Islet of Langerhans (tissue), 1 donor: ENCODE results near the gene BIRC7.

Experiments used
- FAIRE-seq: peaks from one replicate; lab custom pipeline; 2011; peaks lifted over from hg19 to GRCh38; lab: Jason Lieb, UNC

The BIRC7 gene

DNA sequence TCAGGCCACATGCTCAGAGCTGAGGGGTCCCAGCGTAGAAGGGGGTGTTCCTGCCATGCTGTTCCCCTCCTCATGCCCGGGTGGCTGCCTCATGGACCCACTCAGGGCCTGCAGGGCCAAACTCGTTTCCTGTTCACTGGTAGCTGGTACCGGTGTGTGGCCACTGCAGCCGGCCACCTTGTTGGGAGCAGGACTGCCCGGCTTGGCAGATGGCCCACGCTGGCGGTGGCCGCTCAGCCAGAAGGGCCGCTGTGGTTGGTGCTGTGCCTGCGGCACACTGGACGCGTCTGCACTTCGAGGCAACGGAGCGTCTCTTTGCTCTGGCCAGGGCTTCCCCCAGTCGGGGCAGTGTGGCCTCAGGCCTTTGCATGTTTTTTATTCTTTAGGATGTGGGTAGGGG lies 47.2 kb downstream of the BIRC7 start:
- FAIRE-seq, result no peak

DNA sequence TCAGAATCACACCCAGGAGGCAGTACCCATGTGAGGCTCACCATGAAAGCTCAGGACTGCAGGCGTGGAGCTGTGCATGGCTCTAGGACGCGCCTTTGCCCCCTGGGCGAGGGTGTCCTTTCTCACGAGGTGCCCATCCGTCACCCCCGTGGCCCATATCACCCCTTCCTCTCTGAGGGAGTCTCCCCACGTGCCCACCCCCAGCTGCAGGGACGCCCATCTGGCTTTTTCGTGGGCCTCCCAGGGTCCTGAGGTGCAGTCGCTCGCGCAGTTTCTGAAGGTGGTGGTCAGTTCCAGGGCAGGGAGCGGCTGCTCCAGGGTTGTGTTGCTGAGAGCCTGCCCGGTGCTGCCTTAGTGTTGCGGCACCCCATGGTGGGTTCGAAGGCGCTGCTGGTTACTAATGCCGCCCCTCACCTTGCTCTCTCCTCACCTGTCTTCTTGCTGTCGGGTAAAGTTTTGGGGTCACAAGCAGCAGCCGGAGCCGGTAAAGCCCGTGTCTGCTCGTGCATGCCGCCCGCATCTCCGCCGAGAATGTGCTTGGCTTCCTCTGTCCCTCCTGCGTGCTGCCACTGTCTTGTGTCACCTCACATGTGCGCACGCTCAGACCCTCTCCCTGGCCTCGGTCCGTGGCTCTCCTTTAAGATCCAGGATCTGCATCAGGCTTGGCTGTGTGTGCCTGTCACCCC lies 47.8 kb downstream of the BIRC7 start:
- no peak for FAIRE-seq

DNA sequence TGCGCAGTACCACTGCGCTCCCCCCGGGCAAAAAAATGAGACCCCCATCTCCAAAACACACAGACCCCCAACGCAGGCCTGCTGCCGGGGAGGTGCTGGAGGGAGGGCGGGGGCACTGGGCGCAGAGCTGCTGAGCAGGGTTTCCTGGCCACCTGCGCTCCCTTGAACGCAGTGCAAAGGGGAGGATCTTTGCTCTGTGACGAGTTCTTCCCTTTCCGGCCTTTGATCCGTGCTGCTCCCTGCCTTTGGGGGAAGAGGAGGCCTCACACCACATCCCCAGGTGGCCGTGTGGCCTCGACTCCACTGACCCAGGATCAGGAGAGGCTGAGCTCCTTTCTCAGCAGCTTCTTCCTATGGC lies 48.4 kb downstream of the BIRC7 start:
- FAIRE-seq, result no peak

DNA sequence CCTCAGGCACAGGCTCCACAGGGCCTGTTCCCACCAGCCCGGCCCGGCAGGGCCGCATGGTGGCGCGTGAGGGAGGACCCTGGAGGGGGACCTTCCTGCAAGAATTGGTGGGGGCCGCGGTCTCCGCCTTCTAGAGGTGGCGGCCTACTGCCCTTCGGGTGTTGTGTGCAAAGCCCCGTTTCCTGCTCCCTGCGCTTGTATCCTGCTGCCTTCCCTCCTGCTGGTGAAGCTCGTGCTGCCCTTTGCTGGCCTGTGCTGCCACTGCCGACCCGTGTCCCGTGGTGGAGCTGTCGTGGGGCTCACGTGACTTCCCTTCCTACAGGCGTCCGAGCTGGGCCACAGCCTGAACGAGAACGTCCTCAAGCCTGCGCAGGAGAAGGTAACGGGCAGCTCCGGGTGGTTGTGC lies 48.8 kb downstream of the BIRC7 start:
- FAIRE-seq, result no peak

GRCh38 chr20:63284981-63285524 lies 49.3 kb downstream of the BIRC7 start:
- FAIRE-seq, result no peak

GRCh38 chr20:63285636-63286615 lies 50.2 kb downstream of the BIRC7 start:
- no peak for FAIRE-seq

- FAIRE-seq, result no peak
Observed at GRCh38 chr20:63286781-63287696, 51.3 kb downstream of the BIRC7 start.

- FAIRE-seq, result no peak
Observed at GRCh38 chr20:63287697-63288580, 52.2 kb downstream of the BIRC7 start.

DNA sequence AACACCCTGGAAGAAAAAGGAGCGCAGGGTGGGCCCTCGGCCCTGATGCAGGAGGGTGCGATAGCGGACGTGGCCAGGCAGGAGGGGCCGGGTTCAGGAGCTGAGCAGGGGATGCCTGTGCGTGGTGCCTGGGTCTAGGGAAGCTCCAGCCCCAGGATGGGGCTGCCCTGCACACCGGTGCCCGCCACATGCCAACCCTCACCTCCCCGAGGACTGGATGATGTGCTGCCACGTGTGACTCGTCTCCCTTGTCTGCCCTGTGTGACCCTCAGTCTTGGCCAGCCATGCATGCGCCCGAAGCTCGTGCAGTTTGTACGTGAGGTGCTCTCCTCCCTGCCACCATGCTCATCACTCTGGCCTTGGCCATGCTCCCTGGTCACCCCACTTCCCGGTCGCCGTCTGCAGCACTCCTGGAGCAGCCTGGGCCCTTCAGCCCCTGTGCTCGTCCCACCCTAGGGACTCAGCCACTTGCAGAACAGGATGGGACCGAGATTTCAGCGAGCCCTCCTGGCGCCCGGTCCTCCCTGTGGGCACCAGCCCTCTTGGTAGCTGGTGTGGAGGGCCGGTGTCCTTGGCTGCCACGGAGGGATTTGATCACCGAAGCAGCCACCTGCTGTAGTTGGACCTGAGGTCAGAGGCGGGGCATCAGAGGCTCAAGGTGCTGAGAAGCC lies 53.0 kb downstream of the BIRC7 start:
- no peak for FAIRE-seq

- no peak for FAIRE-seq
Observed at GRCh38 chr20:63289311-63290135, 53.8 kb downstream of the BIRC7 start.
